Measurements from ENCODE around the gene RAPGEF4.

DNA sequence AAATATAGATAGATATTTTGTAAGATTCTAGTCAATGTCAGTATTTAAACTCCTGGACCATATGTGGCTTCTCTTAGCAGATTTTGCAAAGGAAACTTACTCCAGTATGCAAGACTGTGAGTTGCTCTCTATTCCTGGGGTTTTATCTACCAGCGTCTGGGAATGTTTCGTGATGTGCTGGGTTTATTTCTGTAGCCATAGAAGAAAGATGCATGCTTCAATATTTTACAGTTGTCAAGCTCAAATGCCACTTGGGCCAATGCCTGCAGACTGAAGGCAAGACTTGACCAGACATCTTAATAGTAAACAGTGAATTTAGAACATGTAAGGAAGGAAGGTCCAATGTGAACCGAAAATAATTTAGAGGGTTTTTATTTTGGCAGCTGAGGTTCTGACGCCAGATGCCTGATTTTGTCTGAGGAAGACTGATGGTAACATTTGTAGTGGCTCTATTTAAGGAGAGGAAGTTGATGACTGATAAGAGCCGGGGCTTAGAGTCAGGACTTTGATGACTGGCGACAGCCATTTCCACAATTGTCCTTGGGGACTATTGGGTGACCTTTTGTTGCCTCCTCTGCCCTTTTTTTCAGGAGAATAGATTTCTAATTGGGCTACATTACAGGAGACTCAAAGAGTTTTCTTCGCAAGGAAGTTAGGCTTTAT is 154.3 kb downstream of the RAPGEF4 start:
- TF ChIP-seq, protein P1, sequence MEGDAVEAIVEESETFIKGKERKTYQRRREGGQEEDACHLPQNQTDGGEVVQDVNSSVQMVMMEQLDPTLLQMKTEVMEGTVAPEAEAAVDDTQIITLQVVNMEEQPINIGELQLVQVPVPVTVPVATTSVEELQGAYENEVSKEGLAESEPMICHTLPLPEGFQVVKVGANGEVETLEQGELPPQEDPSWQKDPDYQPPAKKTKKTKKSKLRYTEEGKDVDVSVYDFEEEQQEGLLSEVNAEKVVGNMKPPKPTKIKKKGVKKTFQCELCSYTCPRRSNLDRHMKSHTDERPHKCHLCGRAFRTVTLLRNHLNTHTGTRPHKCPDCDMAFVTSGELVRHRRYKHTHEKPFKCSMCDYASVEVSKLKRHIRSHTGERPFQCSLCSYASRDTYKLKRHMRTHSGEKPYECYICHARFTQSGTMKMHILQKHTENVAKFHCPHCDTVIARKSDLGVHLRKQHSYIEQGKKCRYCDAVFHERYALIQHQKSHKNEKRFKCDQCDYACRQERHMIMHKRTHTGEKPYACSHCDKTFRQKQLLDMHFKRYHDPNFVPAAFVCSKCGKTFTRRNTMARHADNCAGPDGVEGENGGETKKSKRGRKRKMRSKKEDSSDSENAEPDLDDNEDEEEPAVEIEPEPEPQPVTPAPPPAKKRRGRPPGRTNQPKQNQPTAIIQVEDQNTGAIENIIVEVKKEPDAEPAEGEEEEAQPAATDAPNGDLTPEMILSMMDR (IDR thresholded peaks at IDR 0.05): no peak
- no peak for TF ChIP-seq POLR2A (IDR thresholded peaks at IDR 0.05)
